H1 (cell line): ENCODE measurements around the gene TSPOAP1. TPM values are rescaled to one million over a fixed set of nuclear protein-coding genes. Genes with fewer than 3 reads are reported as not detected.

Experiments used
- CTCF ChIA-PET: fragments of 300-600 bp; sonication (Branson Sonifier 250); formaldehyde crosslinking; loops from one replicate; lab custom pipeline; 2021; ENCODE audit not compliant: partially characterized antibody; lab: Charles Lee
- POLR2A ChIA-PET: fragments of 300-600 bp; sonication (Branson Sonifier 250); formaldehyde crosslinking; loops from one replicate; lab custom pipeline; 2021; ENCODE audit warnings: inconsistent platforms; ENCODE audit not compliant: partially characterized antibody; lab: Charles Lee
- DNase-seq, 2 experiments: peaks; one replicate each; pipeline versions ENCODE4 v3.0.0 to v3.0.0-alpha.2; 2010 to 2022; ENCODE audit warnings: low spot score in 2 of 2, low read depth in 1 of 2, mixed read lengths in 1 of 2
- FAIRE-seq: peaks from 2 replicates; lab custom pipeline; 2011; peaks lifted over from hg19 to GRCh38; lab: Jason Lieb, UNC
- H2AFZ ChIP-seq: 2 replicates; pipeline ENCODE4 v1.8.1; 2012; ENCODE audit warnings: low read length, inconsistent platforms
- H2AK5ac ChIP-seq: 2 replicates; pipeline ENCODE4 v1.6.1; 2013; ENCODE audit warnings: low read depth, low read length
- H2BK120ac ChIP-seq: replicated peaks from 2 replicates; pipeline ENCODE3; 2013; ENCODE audit warnings: low read depth, low read length, inconsistent platforms
- H2BK12ac ChIP-seq: 2 replicates; pipeline ENCODE4 v1.6.1; 2013; ENCODE audit warnings: low read depth, low read length
- H2BK15ac ChIP-seq: 2 replicates; pipeline ENCODE4 v1.6.1; 2013; ENCODE audit warnings: low read length
- H2BK20ac ChIP-seq: 2 replicates; pipeline ENCODE4 v1.6.1; 2013; ENCODE audit warnings: low read length
- H2BK5ac ChIP-seq: 2 replicates; pipeline ENCODE4 v1.6.1; 2013; ENCODE audit warnings: low read depth, low read length
- H3K14ac ChIP-seq: 2 replicates; pipeline ENCODE4 v1.6.1; 2013; ENCODE audit warnings: inconsistent platforms; ENCODE audit not compliant: insufficient read length
- H3K18ac ChIP-seq: 2 replicates; pipeline ENCODE4 v1.6.1; 2013; ENCODE audit warnings: low read length; ENCODE audit errors: extremely low read depth
- H3K23ac ChIP-seq: 2 replicates; pipeline ENCODE4 v1.6.1; 2013; ENCODE audit warnings: inconsistent platforms; ENCODE audit not compliant: insufficient read length
- H3K23me2 ChIP-seq: 2 replicates; pipeline ENCODE4 v1.6.1; 2013; ENCODE audit warnings: low read depth, low read length
- H3K27ac ChIP-seq: 2 replicates; pipeline ENCODE4 v1.6.1; 2011; ENCODE audit warnings: low read depth, low read length, inconsistent platforms
- H3K27me3 ChIP-seq, 4 experiments: replicated peaks in 1 of 4; 1 replicate in 1 of 4; 2 replicates in 3 of 4; pipeline versions ENCODE4 v1.6.1 to v1.8.1; 2011 to 2013; ENCODE audit warnings: low read length in 3 of 4, mild to moderate bottlenecking in 3 of 4, inconsistent platforms in 2 of 4, mixed read lengths in 2 of 4, moderate library complexity in 1 of 4; ENCODE audit not compliant: control insufficient read depth in 3 of 4, insufficient read depth in 3 of 4; ENCODE audit errors: extremely low read depth in 1 of 4
- H3K36me3 ChIP-seq, 4 experiments: 2 replicates each; pipeline versions ENCODE4 v1.6.1 to v1.8.1; 2011 to 2013; ENCODE audit warnings: mild to moderate bottlenecking in 4 of 4, low read length in 3 of 4, moderate library complexity in 2 of 4, control low read depth in 1 of 4, inconsistent platforms in 1 of 4; ENCODE audit not compliant: insufficient read depth in 4 of 4, control insufficient read depth in 2 of 4
- H3K4ac ChIP-seq: replicated peaks from 2 replicates; pipeline ENCODE3; 2013; ENCODE audit warnings: low read length, low read depth, mixed read lengths, inconsistent platforms; ENCODE audit not compliant: insufficient read length
- H3K4me1 ChIP-seq, 4 experiments: replicated peaks in 1 of 4; 1 replicate in 1 of 4; 2 replicates in 3 of 4; pipeline versions ENCODE4 v1.6.1 to v1.8.1; 2011 to 2013; ENCODE audit warnings: low read length in 3 of 4, inconsistent platforms in 2 of 4, mixed read lengths in 1 of 4; ENCODE audit not compliant: insufficient read depth in 4 of 4, control insufficient read depth in 3 of 4
- H3K4me2 ChIP-seq, 2 experiments: 2 replicates each; pipeline versions ENCODE4 v1.6.1 to v1.8.1; 2011 to 2013; ENCODE audit warnings: low read depth in 2 of 2, low read length in 2 of 2, control low read depth in 1 of 2, inconsistent platforms in 1 of 2, mild to moderate bottlenecking in 1 of 2; ENCODE audit not compliant: insufficient read depth in 1 of 2
- H3K4me3 ChIP-seq, 4 experiments: fragments of 200-600, 300-600 bp in 1 of 4; sonication (generic), shearing (Covaris generic), sonication (Bioruptor Twin) in 1 of 4; 2 replicates each; pipeline versions ENCODE4 v1.5.1 to v1.8.1; 2011 to 2016; ENCODE audit warnings: low read length in 4 of 4, low read depth in 3 of 4, control low read depth in 2 of 4, inconsistent platforms in 2 of 4, mild to moderate bottlenecking in 2 of 4, mixed read lengths in 1 of 4, moderate library complexity in 1 of 4; ENCODE audit not compliant: insufficient read depth in 2 of 4; ENCODE audit errors: extremely low read depth in 1 of 4
- H3K56ac ChIP-seq: replicated peaks from 2 replicates; pipeline ENCODE3; 2013; ENCODE audit warnings: low read depth, mild to moderate bottlenecking, mixed read lengths, low read length, inconsistent platforms; ENCODE audit not compliant: insufficient read length
- H3K79me1 ChIP-seq: 2 replicates; pipeline ENCODE4 v1.6.1; 2013; ENCODE audit warnings: low read depth, low read length, control low read depth
- H3K79me2 ChIP-seq, 2 experiments: 2 replicates each; pipeline versions ENCODE4 v1.6.1 to v1.8.1; 2012 to 2013; ENCODE audit warnings: low read length in 2 of 2, mild to moderate bottlenecking in 2 of 2, inconsistent platforms in 1 of 2; ENCODE audit not compliant: insufficient read depth in 2 of 2, control insufficient read depth in 1 of 2
- H3K9ac ChIP-seq, 4 experiments: replicated peaks in 1 of 4; 1 replicate in 1 of 4; 2 replicates in 3 of 4; pipeline versions ENCODE4 v1.6.1 to v1.8.1; 2011 to 2013; ENCODE audit warnings: low read depth in 3 of 4, low read length in 3 of 4, control low read depth in 2 of 4, mild to moderate bottlenecking in 2 of 4, moderate library complexity in 2 of 4, inconsistent platforms in 1 of 4; ENCODE audit errors: extremely low read depth in 1 of 4
- H3K9me3 ChIP-seq, 2 experiments: 2 replicates each; pipeline versions ENCODE4 v1.6.1 to v1.8.1; 2012 to 2013; ENCODE audit warnings: mild to moderate bottlenecking in 2 of 2, moderate library complexity in 2 of 2, control low read depth in 1 of 2, inconsistent platforms in 1 of 2, low read depth in 1 of 2, low read length in 1 of 2, mixed read lengths in 1 of 2; ENCODE audit not compliant: insufficient read depth in 2 of 2
- H4K20me1 ChIP-seq, 2 experiments: replicated peaks in 1 of 2; 2 replicates each; pipeline versions ENCODE3 to v1.8.1; 2011 to 2013; ENCODE audit warnings: inconsistent platforms in 2 of 2, low read length in 2 of 2, mild to moderate bottlenecking in 1 of 2; ENCODE audit not compliant: insufficient read depth in 2 of 2, control insufficient read depth in 1 of 2
- H4K5ac ChIP-seq: 2 replicates; pipeline ENCODE4 v1.6.1; 2013; ENCODE audit warnings: low read length, low read depth, mixed read lengths, inconsistent platforms; ENCODE audit not compliant: insufficient read length
- H4K8ac ChIP-seq: 2 replicates; pipeline ENCODE4 v1.8.0; 2013; ENCODE audit warnings: mild to moderate bottlenecking, moderate library complexity, low read length, inconsistent platforms; ENCODE audit not compliant: insufficient read depth; ENCODE audit errors: extremely low read depth
- H4K91ac ChIP-seq: replicated peaks from 2 replicates; pipeline ENCODE3; 2013; ENCODE audit warnings: low read length, mixed read lengths, inconsistent platforms; ENCODE audit not compliant: insufficient read length
- ATF3 ChIP-seq: IDR thresholded peaks from 2 replicates; pipeline ENCODE4 v1.6.1; 2011; ENCODE audit warnings: low read depth, mild to moderate bottlenecking, low read length; ENCODE audit not compliant: insufficient read depth
- BRCA1 ChIP-seq: IDR thresholded peaks from 2 replicates; pipeline ENCODE4 v1.6.1; 2012; ENCODE audit warnings: low read depth, low read length, improper control_type of control experiment
- CEBPB ChIP-seq: IDR thresholded peaks from 2 replicates; pipeline ENCODE4 v1.6.1; 2012; ENCODE audit warnings: low read depth, low read length
- EP300 ChIP-seq, 2 experiments: IDR thresholded peaks; 1 replicate in 1 of 2; 2 replicates in 1 of 2; pipeline ENCODE4 v1.6.1; 2011 to 2012; ENCODE audit warnings: low read depth in 2 of 2, low read length in 2 of 2, mild to moderate bottlenecking in 2 of 2, borderline replicate concordance in 1 of 2, inconsistent platforms in 1 of 2, moderate library complexity in 1 of 2
- HDAC2 ChIP-seq, 2 experiments: fragments of 300-600 bp in 1 of 2; sonication (generic) in 1 of 2; IDR thresholded peaks; 2 replicates each; pipeline ENCODE4 v1.6.1; 2011 to 2012; ENCODE audit warnings: low read depth in 2 of 2, low read length in 2 of 2, mild to moderate bottlenecking in 2 of 2, moderate library complexity in 2 of 2, borderline replicate concordance in 1 of 2, inconsistent platforms in 1 of 2
- NANOG ChIP-seq: IDR thresholded peaks from 2 replicates; pipeline ENCODE4 v1.6.1; 2011; ENCODE audit warnings: low read length, low read depth, mild to moderate bottlenecking, inconsistent platforms; ENCODE audit not compliant: insufficient read depth, poor library complexity, severe bottlenecking
- POU5F1 ChIP-seq: IDR thresholded peaks from 2 replicates; pipeline ENCODE4 v1.6.1; 2011; ENCODE audit warnings: low read depth, mild to moderate bottlenecking, low read length, moderate library complexity
- SAP30 ChIP-seq: fragments of 300-600 bp; sonication (generic); IDR thresholded peaks from 2 replicates; pipeline ENCODE4 v1.7.1; 2012; ENCODE audit warnings: low read length, moderate library complexity, mild to moderate bottlenecking, inconsistent platforms; ENCODE audit not compliant: insufficient read depth, insufficient replicate concordance
- SP4 ChIP-seq: IDR thresholded peaks from 2 replicates; pipeline ENCODE4 v1.6.1; 2012; ENCODE audit warnings: low read length, inconsistent platforms
- TCF12 ChIP-seq: IDR thresholded peaks from 2 replicates; pipeline ENCODE4 v1.6.1; 2011; ENCODE audit warnings: low read depth, mild to moderate bottlenecking, low read length
- YY1 ChIP-seq: IDR thresholded peaks from 2 replicates; pipeline ENCODE4 v1.6.1; 2011; ENCODE audit warnings: low read depth, mild to moderate bottlenecking, low read length
- WGBS, 2 experiments: shearing (Covaris generic) in 1 of 2; methylation state at CpG; one replicate each; pipeline versions ENCODE4 v1.1.6 to v1.1.7; 2013 to 2015; ENCODE audit warnings: low lambda C conversion rate in 2 of 2, mixed read lengths in 2 of 2, inconsistent platforms in 1 of 2, low coverage in 1 of 2, missing lambda C conversion rate in 1 of 2; ENCODE audit not compliant: insufficient replicate concordance in 2 of 2, insufficient coverage in 1 of 2, insufficient read length in 1 of 2; ENCODE audit errors: extremely low coverage in 1 of 2, missing lambda C conversion rate in 1 of 2; 5-methylcytosine and 5-hydroxymethylcytosine counted together
- polyA plus RNA-seq, 7 experiments: library from polyadenylated mRNA; depleted of rRNA in 3 of 7; stranded (reverse) in 5 of 7; unstranded in 2 of 7; fragments of >200 nt in 5 of 7; fragments of 200-250 nt in 2 of 7; gene quantifications; 1 replicate in 5 of 7; 2 replicates in 1 of 7; 4 replicates in 1 of 7; pipeline versions ENCODE4 v1.2.1 to v1.2.3, GENCODE V29; 2011 to 2013; ENCODE audit warnings: missing spikeins in 2 of 7, mixed read lengths in 2 of 7
- total RNA-seq: library from RNA; stranded (reverse); fragmentation: NEBNext Ultra II Directional; extraction: Animal tissue kit (Norgen Biotek cat#: 25700); gene quantifications from 2 replicates; pipeline ENCODE4 v1.2.1, GENCODE V29; 2021

TSPOAP1 gene
- total and polyA plus RNA-seq, 2 of the 8 experiments (the other 6 are each of a cell fraction or from before 2014, with no cell fraction given): 7.6 to 9.2 TPM

- Histone ChIP-seq H3K79me1 (no peaks in the 10 kb centered on the region), H4K5ac (no peak overlapping the region), H3K4me2 (no peak overlapping the region), H4K20me1 (no peaks in the 10 kb centered on the region), H2AK5ac (no peak overlapping the region), H2BK20ac (no peak overlapping the region), H2BK12ac (no peak overlapping the region), H3K4me1 (peaks cover 0 to 2% (median 0%) of the 10 kb centered on the region in 4 experiments; a peak in 1 of 7 replicates), H3K9ac (no peak overlapping the region), H2BK120ac (no peak overlapping the region), H3K36me3 (no peaks in the 10 kb centered on the region), H3K79me2 (no peaks in the 10 kb centered on the region), H4K91ac (no peak overlapping the region), H3K4me3 (no peak overlapping the region), H3K4ac (no peak overlapping the region), H2AFZ (no peak overlapping the region), H3K27ac (no peak overlapping the region), H3K9me3 (no peaks in the 10 kb centered on the region), H3K14ac (no peak overlapping the region), H3K23ac (no peak overlapping the region), H2BK5ac (peak overlapping the region; percentile 1; the same call in 1 of the 2 replicates), H3K27me3 (no peaks in the 10 kb centered on the region), H3K18ac (no peak overlapping the region), H2BK15ac (0 out of 2 replicates have a peak overlapping the region, but pooled peaks have one; percentile 67), H3K23me2 (no peaks in the 10 kb centered on the region; the same call in 1 of the 2 replicates), H3K56ac (no peak overlapping the region), H4K8ac (no peak overlapping the region)
- FAIRE-seq (no peak), DNase-seq (no peak)
- 69% methylated on average over 7 of the region's 7 CpGs; no CpG with 5 or more reads in 1 of the 2 experiments for WGBS, 2 experiments
- ChIA-PET CTCF (interaction anchor here (0.7 to 6.0 kb wide), 12 partner anchors 12 to 83 kb away, joined by 3 to 32 read pairs (median 5); partner anchors contain the start of genes RNF43 and SUPT4H1), POLR2A (interaction anchor here (0.9 to 4.5 kb wide), 3 partner anchors 8 to 21 kb away, joined by 3 to 30 read pairs (median 12); partner anchors contain the start of gene SUPT4H1)
- TF ChIP-seq TCF12: no peak
- no peak for TF ChIP-seq POU5F1
- no peak for TF ChIP-seq SP4
- TF ChIP-seq BRCA1: no peak
- TF ChIP-seq CEBPB: no peak
- TF ChIP-seq ATF3: no peak
- no peak for TF ChIP-seq NANOG
- TF ChIP-seq EP300 (IDR thresholded peaks at IDR 0.05; ENCODE audit: borderline replicate concordance in 1 of 2, low read depth in 2 of 2, low read length in 2 of 2): no peak
- no peak for TF ChIP-seq SAP30
- TF ChIP-seq YY1: no peak
- TF ChIP-seq HDAC2 (IDR thresholded peaks at IDR 0.05; ENCODE audit: borderline replicate concordance in 1 of 2, low read depth in 2 of 2, low read length in 2 of 2): no peak
Measured at GRCh38 chr17:58364270-58364942, 35.8 kb upstream of the TSPOAP1 start.
